ENCODE results near the gene FAM193B.

Gene FAM193B

DNA sequence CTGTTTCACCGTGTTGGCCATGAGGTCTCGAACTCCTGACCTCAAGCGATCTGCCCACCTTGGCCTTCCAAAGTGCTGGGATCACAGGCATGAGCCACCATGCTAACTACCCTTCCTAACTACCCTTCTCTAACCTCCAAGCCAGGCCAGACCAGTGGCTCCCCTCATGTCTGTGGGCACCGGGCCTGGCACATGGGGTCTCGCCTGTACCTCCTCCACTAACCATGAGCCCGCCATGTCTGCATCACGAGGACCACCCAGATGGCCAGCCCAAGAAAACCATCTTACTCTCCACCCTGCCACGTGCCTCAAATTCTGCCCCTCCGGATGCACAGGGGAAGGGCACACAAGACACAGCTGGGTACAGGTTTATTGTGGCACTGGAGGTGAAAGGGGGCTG, 71.3 kb downstream of the FAM193B start:
- DNase-seq, result no peak

GRCh38 chr5:177482359-177482795, 72.0 kb downstream of the FAM193B start:
- no peak for DNase-seq

DNA sequence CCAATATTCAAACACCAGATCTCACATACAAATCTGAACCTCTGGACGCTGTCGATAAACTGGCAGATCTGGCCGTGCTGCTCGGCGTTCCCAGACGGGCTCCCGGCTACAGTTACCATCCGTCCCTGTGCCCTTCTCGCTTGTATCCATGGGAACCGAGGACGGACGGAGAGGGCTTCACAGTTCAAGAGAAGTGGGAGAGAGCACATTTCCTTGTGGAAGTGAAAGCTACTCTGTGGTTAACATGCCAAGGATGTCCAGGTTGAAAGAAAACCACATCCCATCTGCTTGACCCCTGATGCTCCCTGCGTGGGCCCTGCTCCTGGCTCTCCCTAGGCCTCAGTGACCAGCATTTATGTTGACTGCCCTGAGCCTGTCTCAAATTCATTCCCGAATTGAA, 74.6 kb downstream of the FAM193B start:
- DNase-seq, result no peak

DNA sequence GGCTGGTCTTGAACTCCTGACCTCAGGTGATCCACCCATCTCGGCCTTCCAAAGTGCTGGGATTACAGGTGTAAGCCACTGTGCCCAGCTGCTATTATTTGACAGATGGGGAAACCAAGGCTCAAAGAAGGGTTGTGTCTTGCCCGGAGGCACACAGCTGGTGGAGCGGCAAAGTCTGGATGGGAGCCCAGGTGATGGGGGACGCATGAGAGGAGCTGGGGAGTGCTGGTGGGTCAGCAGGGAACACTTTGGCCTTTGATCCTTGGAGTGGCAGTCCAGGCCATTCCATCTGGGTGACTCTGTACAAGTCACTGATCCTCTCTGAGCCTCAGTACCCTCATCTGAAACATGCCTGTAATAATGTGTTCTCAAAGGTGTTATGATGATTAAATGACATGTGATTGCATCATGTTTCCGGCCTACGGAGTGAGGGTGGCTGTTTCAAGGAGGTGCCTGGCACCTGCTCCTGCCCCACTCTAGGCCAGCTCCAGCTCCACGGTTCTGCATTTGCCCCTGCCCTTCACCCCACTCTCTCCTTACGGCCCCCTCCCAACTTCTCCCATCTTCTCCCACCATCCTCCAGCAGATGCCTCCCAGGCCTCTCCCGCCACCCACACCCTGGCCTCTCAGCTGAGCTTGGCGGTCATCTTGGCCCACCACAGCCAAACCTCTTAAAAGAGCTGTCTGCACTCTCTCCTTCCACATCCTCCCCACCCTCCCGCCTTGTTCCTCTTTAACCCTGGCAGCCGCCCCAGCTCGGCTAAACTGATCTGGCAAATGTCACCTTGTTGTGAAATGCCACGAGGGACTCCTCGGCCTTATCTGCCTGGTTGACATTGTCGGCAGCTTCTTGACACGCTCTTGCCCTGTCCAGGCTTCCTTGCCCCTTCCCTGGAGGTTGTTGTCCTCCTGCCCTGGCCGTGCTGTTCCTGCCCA, 75.4 kb downstream of the FAM193B start:
- DNase-seq, result no peak

DNA sequence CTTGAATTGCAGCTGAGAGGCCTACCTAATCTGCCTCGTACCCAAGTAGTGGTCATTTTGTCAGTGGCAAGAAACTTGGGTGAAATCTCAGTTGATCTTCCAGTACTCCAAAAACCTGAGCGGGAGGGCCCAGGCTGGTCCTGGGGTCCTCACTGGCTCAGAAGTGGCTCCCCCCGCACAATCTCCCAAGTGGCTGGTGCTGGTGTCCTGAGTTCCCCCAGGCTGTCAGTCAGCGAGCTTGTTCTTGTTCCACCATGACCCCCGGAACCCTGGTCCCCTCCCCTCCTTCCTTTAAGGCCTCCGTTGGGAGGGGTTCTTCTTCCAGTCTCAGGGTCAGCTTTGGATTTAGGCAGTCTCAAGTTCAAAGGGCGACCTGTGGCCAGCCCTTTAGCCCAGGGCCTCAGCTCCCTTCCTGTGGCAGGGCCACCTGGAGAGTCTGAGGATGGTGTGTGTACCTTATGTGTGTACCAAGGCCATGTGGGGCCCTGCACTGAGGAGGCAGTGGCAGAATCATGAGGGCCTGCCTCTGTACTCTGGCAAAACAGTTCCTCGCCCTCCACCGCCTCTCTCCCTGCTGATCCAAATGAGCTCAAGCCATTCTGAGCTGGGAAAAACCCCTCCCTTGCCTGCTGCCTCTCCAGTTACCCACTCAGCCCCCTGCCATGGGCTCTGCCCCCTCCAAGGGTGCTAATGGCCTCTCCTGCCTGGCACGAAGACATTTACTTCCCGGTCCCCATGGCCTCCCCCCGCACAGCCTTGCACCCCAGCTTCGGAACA, 76.5 kb downstream of the FAM193B start:
- DNase-seq, result no peak

- DNase-seq, result no peak
These were observed 77.7 kb downstream of the FAM193B start for GRCh38 chr5:177476531-177477233.

DNA sequence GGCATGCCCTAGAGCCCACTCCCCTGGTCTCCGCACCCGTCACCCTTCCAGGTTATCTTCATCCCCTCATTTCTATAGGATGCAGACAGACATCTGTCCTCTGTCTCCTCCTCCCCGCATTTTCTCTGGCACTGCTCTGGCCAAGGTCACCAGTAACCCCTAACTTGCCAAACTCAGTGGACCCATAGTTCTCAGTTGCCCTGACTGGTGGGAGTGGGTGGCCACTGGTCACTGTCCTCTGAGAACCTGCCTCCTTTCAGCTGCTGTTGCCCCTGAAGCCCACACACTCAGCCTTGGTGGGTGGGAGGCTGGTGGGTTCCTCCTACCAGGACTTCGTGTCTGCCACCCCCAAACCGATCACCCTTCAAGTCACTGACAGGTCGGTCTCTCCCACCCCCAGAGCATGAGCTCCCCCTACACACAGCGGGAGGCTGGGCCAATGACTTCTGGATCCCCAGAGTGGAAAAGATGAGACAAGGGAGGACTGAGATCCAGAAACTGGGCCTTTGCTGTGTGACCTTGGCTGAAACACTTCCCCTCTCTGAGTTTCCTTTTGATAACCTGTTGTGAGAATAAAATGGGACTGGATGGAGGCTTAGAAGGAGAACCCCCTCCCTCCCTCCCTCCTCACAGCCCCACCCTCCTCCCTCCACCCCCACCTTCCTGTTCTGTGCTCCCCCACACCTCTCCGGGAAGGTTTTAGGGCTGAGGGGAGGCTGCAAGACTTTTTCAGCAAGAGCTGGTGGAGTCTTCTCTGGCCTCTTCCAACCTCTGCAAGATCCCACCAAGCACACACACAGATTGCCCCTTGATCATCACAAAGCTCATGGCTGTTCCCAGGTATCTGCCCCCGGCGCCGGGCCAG, 78.6 kb downstream of the FAM193B start:
- no peak for DNase-seq

GRCh38 chr5:177474846-177475562, 79.4 kb downstream of the FAM193B start:
- DNase-seq, result no peak

DNA sequence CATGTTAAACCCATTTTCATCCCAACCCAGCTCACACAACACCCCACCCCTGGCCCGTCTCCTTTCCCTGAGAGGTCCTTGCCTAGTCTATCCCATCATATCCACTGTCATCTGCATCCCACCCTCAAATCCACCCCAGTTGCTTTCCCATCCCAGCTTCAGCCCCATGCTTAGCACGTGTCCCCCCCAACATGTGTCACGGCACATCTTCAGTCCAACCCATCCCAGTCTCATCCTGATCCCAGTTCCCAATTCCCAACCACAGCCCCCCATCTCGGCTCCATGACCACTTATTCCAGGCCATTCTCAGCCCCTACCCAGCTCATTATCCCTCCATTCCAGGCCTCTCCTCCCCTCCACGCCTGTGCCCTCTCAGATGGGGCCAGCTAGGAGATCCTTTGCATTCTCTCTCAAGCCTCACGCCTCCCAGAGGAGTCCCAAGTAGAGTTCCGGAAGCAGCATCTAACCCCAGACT, 80.3 kb downstream of the FAM193B start:
- no peak for DNase-seq

DNA sequence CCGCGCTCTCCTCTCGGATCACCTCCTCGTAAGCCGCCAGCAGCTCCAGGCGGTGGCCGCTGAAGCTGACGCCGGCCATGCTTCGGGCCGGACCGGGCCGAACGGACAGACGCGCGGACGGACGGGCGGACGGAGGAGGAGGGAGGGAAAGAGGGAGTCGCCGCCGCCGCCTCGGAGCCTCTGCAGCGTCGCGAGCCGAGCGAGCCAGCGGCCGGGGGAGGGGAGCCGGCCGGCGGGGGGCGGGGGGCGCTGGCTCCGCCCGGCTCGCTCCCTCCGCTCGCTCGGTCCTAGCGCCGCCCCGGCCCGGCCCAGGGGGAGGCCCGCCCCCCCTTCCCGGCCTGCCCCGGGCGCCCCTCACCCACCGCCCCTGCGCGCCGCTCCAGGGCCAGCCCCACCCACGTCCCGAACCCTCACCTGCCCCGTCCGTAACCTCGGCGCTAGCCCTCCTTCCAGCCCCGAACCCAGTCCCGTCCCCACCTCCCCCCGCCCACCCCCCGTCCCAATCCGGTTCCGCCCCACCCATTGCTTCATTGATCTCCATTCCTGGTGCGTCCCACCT, 80.8 kb downstream of the FAM193B start, which contains the start of gene DBN1:
DBN1 (minus strand) TSS at position 192 of the 559 bp plus-strand sequence; CDS start at position 79, 113 bp downstream.
- DNase-seq, result no peak

DNA sequence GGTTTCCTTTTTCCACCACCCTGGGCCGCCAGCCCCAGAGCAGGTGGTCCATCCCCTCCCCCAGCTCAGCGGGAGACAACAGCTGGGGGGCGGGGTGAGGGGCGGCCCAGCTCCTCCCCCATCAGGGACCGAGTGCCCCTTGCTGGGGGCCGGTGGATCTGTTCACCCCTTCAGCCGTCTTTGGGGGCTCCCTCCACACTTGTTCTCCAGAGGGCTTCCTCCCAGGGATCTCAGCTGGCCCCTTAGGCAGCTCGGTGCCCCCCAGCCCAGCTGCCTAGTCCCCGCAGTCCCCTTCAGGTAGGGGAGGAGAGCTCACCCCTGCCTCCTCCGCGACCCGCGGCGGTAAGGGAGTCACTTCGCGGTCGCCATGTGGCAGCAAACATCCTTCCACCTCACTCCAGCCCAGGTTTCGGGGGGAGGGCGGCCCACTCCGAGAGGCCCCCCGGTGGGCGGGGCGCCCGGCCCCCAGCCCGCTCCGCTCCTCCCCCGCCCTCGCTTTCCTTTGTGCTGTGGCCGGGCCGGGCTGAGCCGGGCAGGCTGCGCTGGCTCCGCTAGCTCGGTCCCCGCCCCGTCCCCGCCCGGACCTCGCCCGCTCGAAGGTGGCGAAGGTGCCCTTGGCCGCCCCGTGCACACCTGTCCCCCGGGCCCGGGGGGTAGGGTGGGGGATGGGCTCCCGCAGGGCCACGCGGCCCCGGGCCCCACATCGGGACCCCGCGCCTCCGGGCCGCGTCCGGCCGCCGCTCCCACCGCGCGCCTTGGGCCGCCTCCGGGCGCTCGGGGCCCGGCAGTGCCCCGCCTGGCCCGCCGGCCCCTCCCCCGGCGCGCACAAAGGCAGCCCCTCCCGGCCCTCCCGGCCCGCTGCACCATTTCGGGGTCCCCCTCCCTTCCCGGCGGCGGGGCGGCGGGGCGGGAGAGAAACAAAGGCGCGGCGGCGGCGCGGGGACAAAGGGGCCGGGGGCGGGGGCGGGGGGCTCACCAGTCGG, 81.6 kb downstream of the FAM193B start:
- no peak for DNase-seq

- DNase-seq, result no peak
These were observed 82.6 kb downstream of the FAM193B start for GRCh38 chr5:177471610-177472356.

DNA sequence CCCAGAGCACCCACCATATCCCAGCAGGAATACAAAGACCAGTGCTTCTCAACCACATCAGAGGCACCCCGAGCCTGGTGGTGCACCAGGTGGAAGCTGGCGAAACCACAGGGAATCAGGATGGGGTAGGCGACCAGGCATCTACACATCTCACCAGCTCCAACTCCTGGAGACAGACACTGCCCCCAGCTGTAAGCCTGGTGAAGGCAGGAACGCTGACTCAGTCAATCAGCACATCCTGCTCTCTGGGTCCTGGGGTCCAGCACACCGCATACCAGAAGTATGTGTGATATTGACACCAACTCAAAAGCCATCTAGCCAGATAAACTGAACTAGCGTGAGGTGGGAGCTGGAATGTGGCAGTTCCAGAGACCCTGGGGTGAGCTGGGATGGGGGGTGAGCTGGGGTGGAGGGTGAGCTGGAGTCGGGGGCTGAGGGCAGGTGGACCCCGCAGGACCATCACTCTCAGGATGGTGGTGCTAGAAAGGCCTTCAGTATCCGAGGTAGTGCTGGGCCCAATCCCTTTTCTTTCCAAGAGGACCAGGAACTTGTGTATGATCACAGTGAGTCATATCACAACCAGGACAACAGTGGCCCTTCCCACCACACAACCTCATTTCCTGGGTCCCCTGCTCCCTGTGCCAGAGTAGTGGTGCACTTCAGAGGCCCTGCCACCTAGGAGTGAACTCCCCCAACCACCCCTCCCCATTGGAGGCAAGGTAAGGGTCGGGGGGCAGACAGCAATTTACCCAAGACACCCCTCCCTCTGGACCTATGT, 83.4 kb downstream of the FAM193B start:
- DNase-seq, result no peak
